H1 (cell line): ENCODE measurements around the gene STARD13. TPM values are rescaled to one million over a fixed set of nuclear protein-coding genes. Genes with fewer than 3 reads are reported as not detected.

Experiments
- CTCF ChIA-PET: fragments of 300-600 bp; sonication (Branson Sonifier 250); formaldehyde crosslinking; loops from one replicate; lab custom pipeline; 2021; ENCODE audit not compliant: partially characterized antibody; lab: Charles Lee
- POLR2A ChIA-PET: fragments of 300-600 bp; sonication (Branson Sonifier 250); formaldehyde crosslinking; loops from one replicate; lab custom pipeline; 2021; ENCODE audit warnings: inconsistent platforms; ENCODE audit not compliant: partially characterized antibody; lab: Charles Lee
- DNase-seq, 2 experiments: peaks; one replicate each; pipeline versions ENCODE4 v3.0.0 to v3.0.0-alpha.2; 2010 to 2022; ENCODE audit warnings: low spot score in 2 of 2, low read depth in 1 of 2, mixed read lengths in 1 of 2
- FAIRE-seq: peaks from 2 replicates; lab custom pipeline; 2011; peaks lifted over from hg19 to GRCh38; lab: Jason Lieb, UNC
- H2AFZ ChIP-seq: 2 replicates; pipeline ENCODE4 v1.8.1; 2012; ENCODE audit warnings: low read length, inconsistent platforms
- H2AK5ac ChIP-seq: 2 replicates; pipeline ENCODE4 v1.6.1; 2013; ENCODE audit warnings: low read depth, low read length
- H2BK120ac ChIP-seq: replicated peaks from 2 replicates; pipeline ENCODE3; 2013; ENCODE audit warnings: low read depth, low read length, inconsistent platforms
- H2BK12ac ChIP-seq: 2 replicates; pipeline ENCODE4 v1.6.1; 2013; ENCODE audit warnings: low read depth, low read length
- H2BK15ac ChIP-seq: 2 replicates; pipeline ENCODE4 v1.6.1; 2013; ENCODE audit warnings: low read length
- H2BK20ac ChIP-seq: 2 replicates; pipeline ENCODE4 v1.6.1; 2013; ENCODE audit warnings: low read length
- H2BK5ac ChIP-seq: 2 replicates; pipeline ENCODE4 v1.6.1; 2013; ENCODE audit warnings: low read depth, low read length
- H3K14ac ChIP-seq: 2 replicates; pipeline ENCODE4 v1.6.1; 2013; ENCODE audit warnings: inconsistent platforms; ENCODE audit not compliant: insufficient read length
- H3K18ac ChIP-seq: 2 replicates; pipeline ENCODE4 v1.6.1; 2013; ENCODE audit warnings: low read length; ENCODE audit errors: extremely low read depth
- H3K23ac ChIP-seq: 2 replicates; pipeline ENCODE4 v1.6.1; 2013; ENCODE audit warnings: inconsistent platforms; ENCODE audit not compliant: insufficient read length
- H3K23me2 ChIP-seq: 2 replicates; pipeline ENCODE4 v1.6.1; 2013; ENCODE audit warnings: low read depth, low read length
- H3K27ac ChIP-seq: 2 replicates; pipeline ENCODE4 v1.6.1; 2011; ENCODE audit warnings: low read depth, low read length, inconsistent platforms
- H3K27me3 ChIP-seq, 4 experiments: replicated peaks in 1 of 4; 1 replicate in 1 of 4; 2 replicates in 3 of 4; pipeline versions ENCODE4 v1.6.1 to v1.8.1; 2011 to 2013; ENCODE audit warnings: low read length in 3 of 4, mild to moderate bottlenecking in 3 of 4, inconsistent platforms in 2 of 4, mixed read lengths in 2 of 4, moderate library complexity in 1 of 4; ENCODE audit not compliant: control insufficient read depth in 3 of 4, insufficient read depth in 3 of 4; ENCODE audit errors: extremely low read depth in 1 of 4
- H3K36me3 ChIP-seq, 4 experiments: 2 replicates each; pipeline versions ENCODE4 v1.6.1 to v1.8.1; 2011 to 2013; ENCODE audit warnings: mild to moderate bottlenecking in 4 of 4, low read length in 3 of 4, moderate library complexity in 2 of 4, control low read depth in 1 of 4, inconsistent platforms in 1 of 4; ENCODE audit not compliant: insufficient read depth in 4 of 4, control insufficient read depth in 2 of 4
- H3K4ac ChIP-seq: replicated peaks from 2 replicates; pipeline ENCODE3; 2013; ENCODE audit warnings: low read length, low read depth, mixed read lengths, inconsistent platforms; ENCODE audit not compliant: insufficient read length
- H3K4me1 ChIP-seq, 4 experiments: replicated peaks in 1 of 4; 1 replicate in 1 of 4; 2 replicates in 3 of 4; pipeline versions ENCODE4 v1.6.1 to v1.8.1; 2011 to 2013; ENCODE audit warnings: low read length in 3 of 4, inconsistent platforms in 2 of 4, mixed read lengths in 1 of 4; ENCODE audit not compliant: insufficient read depth in 4 of 4, control insufficient read depth in 3 of 4
- H3K4me2 ChIP-seq, 2 experiments: 2 replicates each; pipeline versions ENCODE4 v1.6.1 to v1.8.1; 2011 to 2013; ENCODE audit warnings: low read depth in 2 of 2, low read length in 2 of 2, control low read depth in 1 of 2, inconsistent platforms in 1 of 2, mild to moderate bottlenecking in 1 of 2; ENCODE audit not compliant: insufficient read depth in 1 of 2
- H3K4me3 ChIP-seq, 4 experiments: fragments of 200-600, 300-600 bp in 1 of 4; sonication (generic), shearing (Covaris generic), sonication (Bioruptor Twin) in 1 of 4; 2 replicates each; pipeline versions ENCODE4 v1.5.1 to v1.8.1; 2011 to 2016; ENCODE audit warnings: low read length in 4 of 4, low read depth in 3 of 4, control low read depth in 2 of 4, inconsistent platforms in 2 of 4, mild to moderate bottlenecking in 2 of 4, mixed read lengths in 1 of 4, moderate library complexity in 1 of 4; ENCODE audit not compliant: insufficient read depth in 2 of 4; ENCODE audit errors: extremely low read depth in 1 of 4
- H3K56ac ChIP-seq: replicated peaks from 2 replicates; pipeline ENCODE3; 2013; ENCODE audit warnings: low read depth, mild to moderate bottlenecking, mixed read lengths, low read length, inconsistent platforms; ENCODE audit not compliant: insufficient read length
- H3K79me1 ChIP-seq: 2 replicates; pipeline ENCODE4 v1.6.1; 2013; ENCODE audit warnings: low read depth, low read length, control low read depth
- H3K79me2 ChIP-seq, 2 experiments: 2 replicates each; pipeline versions ENCODE4 v1.6.1 to v1.8.1; 2012 to 2013; ENCODE audit warnings: low read length in 2 of 2, mild to moderate bottlenecking in 2 of 2, inconsistent platforms in 1 of 2; ENCODE audit not compliant: insufficient read depth in 2 of 2, control insufficient read depth in 1 of 2
- H3K9ac ChIP-seq, 4 experiments: replicated peaks in 1 of 4; 1 replicate in 1 of 4; 2 replicates in 3 of 4; pipeline versions ENCODE4 v1.6.1 to v1.8.1; 2011 to 2013; ENCODE audit warnings: low read depth in 3 of 4, low read length in 3 of 4, control low read depth in 2 of 4, mild to moderate bottlenecking in 2 of 4, moderate library complexity in 2 of 4, inconsistent platforms in 1 of 4; ENCODE audit errors: extremely low read depth in 1 of 4
- H3K9me3 ChIP-seq, 2 experiments: 2 replicates each; pipeline versions ENCODE4 v1.6.1 to v1.8.1; 2012 to 2013; ENCODE audit warnings: mild to moderate bottlenecking in 2 of 2, moderate library complexity in 2 of 2, control low read depth in 1 of 2, inconsistent platforms in 1 of 2, low read depth in 1 of 2, low read length in 1 of 2, mixed read lengths in 1 of 2; ENCODE audit not compliant: insufficient read depth in 2 of 2
- H4K20me1 ChIP-seq, 2 experiments: replicated peaks in 1 of 2; 2 replicates each; pipeline versions ENCODE3 to v1.8.1; 2011 to 2013; ENCODE audit warnings: inconsistent platforms in 2 of 2, low read length in 2 of 2, mild to moderate bottlenecking in 1 of 2; ENCODE audit not compliant: insufficient read depth in 2 of 2, control insufficient read depth in 1 of 2
- H4K5ac ChIP-seq: 2 replicates; pipeline ENCODE4 v1.6.1; 2013; ENCODE audit warnings: low read length, low read depth, mixed read lengths, inconsistent platforms; ENCODE audit not compliant: insufficient read length
- H4K8ac ChIP-seq: 2 replicates; pipeline ENCODE4 v1.8.0; 2013; ENCODE audit warnings: mild to moderate bottlenecking, moderate library complexity, low read length, inconsistent platforms; ENCODE audit not compliant: insufficient read depth; ENCODE audit errors: extremely low read depth
- H4K91ac ChIP-seq: replicated peaks from 2 replicates; pipeline ENCODE3; 2013; ENCODE audit warnings: low read length, mixed read lengths, inconsistent platforms; ENCODE audit not compliant: insufficient read length
- ATF2 ChIP-seq: IDR thresholded peaks from 2 replicates; pipeline ENCODE4 v1.6.1; 2012; ENCODE audit warnings: low read length, inconsistent platforms
- CBX5 ChIP-seq: fragments of 300-800, 300-1000 bp; sonication (generic); IDR thresholded peaks from 2 replicates; pipeline ENCODE4 v1.7.1; 2016; ENCODE audit warnings: antibody characterized with exemption, low read length, low read depth
- GTF2F1 ChIP-seq: IDR thresholded peaks from 2 replicates; pipeline ENCODE4 v1.6.1; 2012; ENCODE audit warnings: low read depth, low read length, improper control_type of control experiment, borderline replicate concordance
- HDAC2 ChIP-seq, 2 experiments: fragments of 300-600 bp in 1 of 2; sonication (generic) in 1 of 2; IDR thresholded peaks; 2 replicates each; pipeline ENCODE4 v1.6.1; 2011 to 2012; ENCODE audit warnings: low read depth in 2 of 2, low read length in 2 of 2, mild to moderate bottlenecking in 2 of 2, moderate library complexity in 2 of 2, borderline replicate concordance in 1 of 2, inconsistent platforms in 1 of 2
- MAX ChIP-seq: IDR thresholded peaks from 2 replicates; pipeline ENCODE4 v1.6.1; 2012; ENCODE audit warnings: inconsistent platforms
- NRF1 ChIP-seq: IDR thresholded peaks from 2 replicates; pipeline ENCODE4 v1.6.1; 2011; ENCODE audit warnings: mild to moderate bottlenecking, low read depth, low read length, improper control_type of control experiment
- POLR2A ChIP-seq, 2 experiments: IDR thresholded peaks; 1 replicate in 1 of 2; 2 replicates in 1 of 2; pipeline ENCODE4 v1.6.1; 2011; ENCODE audit warnings: low read depth in 2 of 2, low read length in 2 of 2, mild to moderate bottlenecking in 2 of 2; ENCODE audit errors: control extremely low read depth in 1 of 2
- RBBP5 ChIP-seq: IDR thresholded peaks from 2 replicates; pipeline ENCODE4 v1.7.1; 2012; ENCODE audit warnings: low read depth, mild to moderate bottlenecking, inconsistent platforms, low read length, moderate library complexity, borderline replicate concordance
- SIRT6 ChIP-seq: IDR thresholded peaks from one replicate; pipeline ENCODE4 v1.7.1; 2012; ENCODE audit warnings: low read length, inconsistent platforms
- TAF7 ChIP-seq: optimal IDR thresholded peaks from 2 replicates; pipeline ENCODE3; 2011; ENCODE audit warnings: low read depth, mild to moderate bottlenecking, inconsistent platforms, low read length, moderate library complexity, borderline replicate concordance
- WGBS, 2 experiments: shearing (Covaris generic) in 1 of 2; methylation state at CpG; one replicate each; pipeline versions ENCODE4 v1.1.6 to v1.1.7; 2013 to 2015; ENCODE audit warnings: low lambda C conversion rate in 2 of 2, mixed read lengths in 2 of 2, inconsistent platforms in 1 of 2, low coverage in 1 of 2, missing lambda C conversion rate in 1 of 2; ENCODE audit not compliant: insufficient replicate concordance in 2 of 2, insufficient coverage in 1 of 2, insufficient read length in 1 of 2; ENCODE audit errors: extremely low coverage in 1 of 2, missing lambda C conversion rate in 1 of 2; 5-methylcytosine and 5-hydroxymethylcytosine counted together
- polyA plus RNA-seq, 7 experiments: library from polyadenylated mRNA; depleted of rRNA in 3 of 7; stranded (reverse) in 5 of 7; unstranded in 2 of 7; fragments of >200 nt in 5 of 7; fragments of 200-250 nt in 2 of 7; gene quantifications; 1 replicate in 5 of 7; 2 replicates in 1 of 7; 4 replicates in 1 of 7; pipeline versions ENCODE4 v1.2.1 to v1.2.3, GENCODE V29; 2011 to 2013; ENCODE audit warnings: missing spikeins in 2 of 7, mixed read lengths in 2 of 7
- total RNA-seq: library from RNA; stranded (reverse); fragmentation: NEBNext Ultra II Directional; extraction: Animal tissue kit (Norgen Biotek cat#: 25700); gene quantifications from 2 replicates; pipeline ENCODE4 v1.2.1, GENCODE V29; 2021

STARD13 gene
- total and polyA plus RNA-seq, 2 of the 8 experiments (the other 6 are each of a cell fraction or from before 2014, with no cell fraction given), result 0.82 to 2.9 TPM

GRCh38 chr13:33168321-33168960 lies 117.1 kb downstream of the STARD13 start:
- no peak overlapping the region for H4K5ac ChIP-seq
- no peak for FAIRE-seq
- no peaks in the 10 kb centered on the region for H3K4me1 ChIP-seq
- ChIA-PET CTCF (interaction anchor here (0.8 to 0.9 kb wide), 2 partner anchors 11 to 61 kb away, joined by 3 read pairs; no protein-coding TSS in a partner anchor), POLR2A (no interaction called here)
- H2BK12ac ChIP-seq, result no peak overlapping the region
- H2BK120ac ChIP-seq, result no peak overlapping the region
- no peak overlapping the region for H4K8ac ChIP-seq
- no peak for TF ChIP-seq RBBP5
- no peak for TF ChIP-seq TAF7
- TF ChIP-seq HDAC2 (IDR thresholded peaks at IDR 0.05; ENCODE audit: borderline replicate concordance in 1 of 2, low read depth in 2 of 2, low read length in 2 of 2), result no peak
- no peak for TF ChIP-seq SIRT6
- no peak for TF ChIP-seq MAX
- TF ChIP-seq ATF2, result no peak
- TF ChIP-seq POLR2A (IDR thresholded peaks at IDR 0.05; ENCODE audit: control extremely low read depth in 1 of 2, low read depth in 2 of 2, low read length in 2 of 2), result no peak
- TF ChIP-seq NRF1, result no peak
- no peak for TF ChIP-seq CBX5
- TF ChIP-seq GTF2F1, result no peak
- TF ChIP-seq, all 59 proteins: peak for 0
- H3K9me3 ChIP-seq, result no peaks in the 10 kb centered on the region
- no peak overlapping the region for H3K4me2 ChIP-seq
- no peak overlapping the region for H2BK15ac ChIP-seq
- no peaks in the 10 kb centered on the region for H4K20me1 ChIP-seq
- no peak overlapping the region for H3K56ac ChIP-seq
- no peak overlapping the region for H2BK5ac ChIP-seq
- 93% methylated on average over 5 of the region's 5 CpGs; no CpG with 5 or more reads in 1 of the 2 experiments for WGBS, 2 experiments
- H3K18ac ChIP-seq, result no peak overlapping the region
- no peak overlapping the region for H3K27ac ChIP-seq
- H3K9ac ChIP-seq, result no peak overlapping the region
- H3K23me2 ChIP-seq, result no peaks in the 10 kb centered on the region
- H2AK5ac ChIP-seq, result no peak overlapping the region
- no peak for DNase-seq
- no peak overlapping the region for H3K23ac ChIP-seq
- H3K27me3 ChIP-seq, result no peaks in the 10 kb centered on the region; a peak in 1 of 7 replicates
- no peaks in the 10 kb centered on the region for H3K79me2 ChIP-seq
- no peak overlapping the region for H2BK20ac ChIP-seq
- no peak overlapping the region for H3K4me3 ChIP-seq
- no peak overlapping the region for H4K91ac ChIP-seq
- no peak overlapping the region for H3K14ac ChIP-seq
- H3K36me3 ChIP-seq, result no peaks in the 10 kb centered on the region
- H3K4ac ChIP-seq, result no peak overlapping the region
- no peaks in the 10 kb centered on the region for H3K79me1 ChIP-seq
- no peak overlapping the region for H2AFZ ChIP-seq
